ENCODE measurements around the gene SRR. TPM values are rescaled to one million over a fixed set of nuclear protein-coding genes. Genes with fewer than 3 reads are reported as not detected.

SRR gene
- total and polyA plus RNA-seq, 10 of the 15 experiments (the other 5 are each of a cell fraction or from before 2014, with no cell fraction given) = 11.7 to 33.9 (median 20.2) TPM

DNA sequence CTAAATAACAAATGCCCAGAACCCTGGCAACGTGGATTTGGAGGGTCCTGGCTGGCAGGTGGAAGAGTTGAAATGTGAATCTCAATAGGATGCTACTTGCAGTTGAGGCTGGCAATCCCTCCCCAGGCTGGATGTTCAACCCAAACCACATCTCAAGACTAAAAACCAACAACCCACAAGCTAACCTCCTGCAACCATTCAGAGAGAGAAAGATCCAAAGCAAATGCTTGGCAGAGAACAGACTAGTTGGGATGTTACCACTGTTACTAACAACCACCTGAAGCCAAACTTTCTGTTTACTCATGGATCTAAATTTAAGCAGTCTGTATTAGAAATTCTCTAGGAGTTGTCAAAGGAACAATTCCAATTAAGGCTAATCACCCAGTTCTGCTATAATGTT is 28.0 kb upstream of the SRR start:
- peaks cover 2 to 19% of the 10 kb centered on the region in 2 experiments for H3K36me3 ChIP-seq (ENCODE audit: control insufficient read depth in 2 of 2, insufficient read depth in 2 of 2, low read length in 1 of 2)
- no peak overlapping the region for H3K27ac ChIP-seq (ENCODE audit: control insufficient read depth, insufficient read depth)
- ChIA-PET POLR2A (interaction anchor here (0.6 kb wide), 1 partner anchor 238 kb away, joined by 3 read pairs; no protein-coding TSS in a partner anchor), RAD21 (ENCODE audit: unreplicated experiment) (no interaction called here), CTCF (interaction anchor here (0.7 to 1.5 kb wide), 2 partner anchors 31 to 181 kb away, joined by 4 read pairs; no protein-coding TSS in a partner anchor), SMC1A (ENCODE audit: uncharacterized antibody, unreplicated experiment) (interaction anchor here (0.9 to 2.2 kb wide), 2 partner anchors 8 to 22 kb away, joined by 6 to 8 read pairs; no protein-coding TSS in a partner anchor)
- in situ Hi-C loops (cut with MboI) = no loop called here
- FAIRE-seq = no peak
- no peak overlapping the region for H3K4me3 ChIP-seq
- no TSS peak for BruUV-seq (replicated peaks)
- H3K27me3 ChIP-seq (replicated peaks in 1 of 2; ENCODE audit: control insufficient read depth in 2 of 2, insufficient read depth in 2 of 2, low read length in 1 of 2) = no peaks in the 10 kb centered on the region
- no peaks in the 10 kb centered on the region for H3K79me2 ChIP-seq (ENCODE audit: control insufficient read depth, insufficient read depth, low read length)
- WGBS (ENCODE audit: insufficient coverage, insufficient replicate concordance, low lambda C conversion rate, missing lambda C conversion rate) = 84% methylated on average over 1 of the region's 1 CpG
- no peak for TF ChIP-seq MAX (IDR thresholded peaks at IDR 0.05; ENCODE audit: low read depth, low read length)
- TF ChIP-seq ZNF217 (IDR thresholded peaks at IDR 0.05) = no peak
- no peak for TF ChIP-seq ZBED1 (IDR thresholded peaks at IDR 0.05; ENCODE audit: borderline replicate concordance)
- no peak for TF ChIP-seq PRDM15 (CRISPR knock-in tag; IDR thresholded peaks at IDR 0.05)
- TF ChIP-seq SMAD1 (IDR thresholded peaks at IDR 0.05; ENCODE audit: low read depth, partially characterized antibody) = no peak
- no peak for TF ChIP-seq ZNF622 (IDR thresholded peaks at IDR 0.05)
- TF ChIP-seq RUNX3 (IDR thresholded peaks at IDR 0.05; ENCODE audit: low read length) = no peak
- TF ChIP-seq ZNF687 (IDR thresholded peaks at IDR 0.05) = no peak
- no peak for TF ChIP-seq TCF3 (IDR thresholded peaks at IDR 0.05; ENCODE audit: borderline replicate concordance, insufficient read depth, low read depth, low read length)
- TF ChIP-seq RB1 (IDR thresholded peaks at IDR 0.05; ENCODE audit: borderline replicate concordance) = no peak
- TF ChIP-seq RELB (IDR thresholded peaks at IDR 0.05; ENCODE audit: low read depth) = no peak
- TF ChIP-seq BACH1 (IDR thresholded peaks at IDR 0.05; ENCODE audit: borderline replicate concordance) = no peak
- TF ChIP-seq ESRRA (IDR thresholded peaks at IDR 0.05; ENCODE audit: low read length) = no peak
- no peak for TF ChIP-seq HSF1 (IDR thresholded peaks at IDR 0.05; ENCODE audit: low read depth, low read length)
- no peak overlapping the region for H3K9ac ChIP-seq (ENCODE audit: control insufficient read depth, insufficient read depth, low read length)
- no peak for DNase-seq (ENCODE audit: low read depth, low spot score)
- H3K9me3 ChIP-seq (replicated peaks; ENCODE audit: control insufficient read depth, insufficient read depth, low read length) = no peaks in the 10 kb centered on the region
- ATAC-seq = no peak
- no peak overlapping the region for H3K4me2 ChIP-seq (ENCODE audit: control insufficient read depth, insufficient read depth)
- intact Hi-C loops (cut with micrococcal nuclease; ENCODE audit: unreplicated experiment) = no loop called here
- H4K20me1 ChIP-seq (ENCODE audit: control insufficient read depth, insufficient read depth) = no peaks in the 10 kb centered on the region
- no peaks in the 10 kb centered on the region for H3K4me1 ChIP-seq (ENCODE audit: control insufficient read depth, insufficient read depth, low read length)
- H2AFZ ChIP-seq (ENCODE audit: control insufficient read depth, low read depth, low read length) = no peak overlapping the region
